Brain microvascular endothelial cell (primary cell): ENCODE data around the gene VTI1A.

Experiments used
- DNase-seq: peaks from one replicate; pipeline ENCODE4 v3.0.0-alpha.2; 2020
- H3K27ac ChIP-seq: fragments of 250-450 bp; sonication (Bioruptor Pico); 2 replicates; pipeline ENCODE4 v1.5.1; 2020; ENCODE audit warnings: mild to moderate bottlenecking, moderate library complexity
- H3K27me3 ChIP-seq: fragments of 250-450 bp; sonication (Bioruptor Pico); replicated peaks from 2 replicates; pipeline ENCODE4 v1.5.1; 2020; ENCODE audit warnings: mild to moderate bottlenecking
- H3K36me3 ChIP-seq: fragments of 250-450 bp; sonication (Bioruptor Pico); replicated peaks from 2 replicates; pipeline ENCODE4 v1.5.1; 2020; ENCODE audit warnings: mild to moderate bottlenecking
- H3K4me3 ChIP-seq: 2 replicates; pipeline ENCODE4 v1.5.1; 2011; ENCODE audit warnings: low read depth, mild to moderate bottlenecking, control low read depth, low read length, moderate library complexity
- CTCF ChIP-seq: IDR thresholded peaks from 2 replicates; pipeline ENCODE4 v1.5.1; 2011; ENCODE audit warnings: low read depth, mild to moderate bottlenecking, moderate library complexity, low read length, control low read depth, inconsistent platforms; ENCODE audit errors: missing control alignments
- in situ Hi-C: cut with HindIII; loops from 2 replicates; pipeline ENCODE4 v1.10.0; 2017; ENCODE audit warnings: low sequenced_read_pairs, low pct_ligation_motif_present

VTI1A gene

GRCh38 chr10:112502536-112502935, 55.5 kb downstream of the VTI1A start:
- in situ Hi-C loops = no loop called here
- DNase-seq = no peak
- Histone ChIP-seq H3K27ac (no peak overlapping the region), H3K4me3 (no peak overlapping the region), H3K36me3 (no peaks in the 10 kb centered on the region), H3K27me3 (no peaks in the 10 kb centered on the region)
- TF ChIP-seq CTCF = no peak

GRCh38 chr10:112503643-112504042, 56.6 kb downstream of the VTI1A start:
- DNase-seq = no peak
- Histone ChIP-seq H3K36me3 (no peaks in the 10 kb centered on the region), H3K27ac (no peak overlapping the region), H3K27me3 (no peaks in the 10 kb centered on the region), H3K4me3 (no peak overlapping the region)
- no peak for TF ChIP-seq CTCF
- in situ Hi-C loops = no loop called here

- in situ Hi-C loops = no loop called here
- no peak for DNase-seq
- H3K36me3 ChIP-seq = no peaks in the 10 kb centered on the region
- TF ChIP-seq CTCF = no peak
- no peak overlapping the region for H3K4me3 ChIP-seq
- H3K27me3 ChIP-seq = no peaks in the 10 kb centered on the region
- no peak overlapping the region for H3K27ac ChIP-seq
Measured at GRCh38 chr10:112507046-112507445, 60.0 kb downstream of the VTI1A start.

- no peak for TF ChIP-seq CTCF
- no peak overlapping the region for H3K27ac ChIP-seq
- no peaks in the 10 kb centered on the region for H3K36me3 ChIP-seq
- DNase-seq = no peak
- in situ Hi-C loops = no loop called here
- H3K27me3 ChIP-seq = no peaks in the 10 kb centered on the region
- H3K4me3 ChIP-seq = no peak overlapping the region
Measured at GRCh38 chr10:112507988-112508387, 61.0 kb downstream of the VTI1A start.

GRCh38 chr10:112509558-112510291, 62.7 kb downstream of the VTI1A start:
- no peak for TF ChIP-seq CTCF
- H3K27me3 ChIP-seq = no peaks in the 10 kb centered on the region
- no peak overlapping the region for H3K27ac ChIP-seq
- H3K4me3 ChIP-seq = no peak overlapping the region
- DNase-seq = no peak
- in situ Hi-C loops = no loop called here
- no peaks in the 10 kb centered on the region for H3K36me3 ChIP-seq

- in situ Hi-C loops = no loop called here
- no peak for DNase-seq
Measured at GRCh38 chr10:112510384-112510783, 63.4 kb downstream of the VTI1A start.

More at GRCh38 chr10:112510384-112510783, 63.4 kb downstream of the VTI1A start:
- H3K36me3 ChIP-seq = no peaks in the 10 kb centered on the region
- H3K4me3 ChIP-seq = no peak overlapping the region
- no peak for TF ChIP-seq CTCF
- H3K27ac ChIP-seq = no peak overlapping the region
- no peaks in the 10 kb centered on the region for H3K27me3 ChIP-seq
